H9 (cell line): ENCODE measurements around the gene FRG2C. TPM values are rescaled to one million over a fixed set of nuclear protein-coding genes. Genes with fewer than 3 reads are reported as not detected.
"Not testable (repeated sequence)": the region's sequence is repeated elsewhere in the genome, so short reads cannot be mapped to it uniquely, and the experiment has no call there.

ENCODE experiments used
- DNase-seq: peaks from one replicate; pipeline ENCODE4 v3.0.0-alpha.2; 2017
- H2AFZ ChIP-seq: one replicate; pipeline ENCODE4 v1.6.1; 2013; ENCODE audit warnings: mild to moderate bottlenecking, low read length, control low read depth, moderate library complexity
- H2AK5ac ChIP-seq: 2 replicates; pipeline ENCODE4 v1.6.1; 2013; ENCODE audit warnings: low read length, control low read depth, mixed read lengths; ENCODE audit not compliant: insufficient read length
- H2BK120ac ChIP-seq: one replicate; pipeline ENCODE4 v1.6.1; 2013; ENCODE audit warnings: low read depth, mild to moderate bottlenecking, low read length, control low read depth, inconsistent platforms; ENCODE audit not compliant: poor library complexity, severe bottlenecking
- H2BK12ac ChIP-seq: 2 replicates; pipeline ENCODE4 v1.6.1; 2013; ENCODE audit warnings: low read length, control low read depth, mixed read lengths, low read depth; ENCODE audit not compliant: insufficient read length
- H2BK15ac ChIP-seq: 2 replicates; pipeline ENCODE4 v1.6.1; 2013; ENCODE audit warnings: low read depth, low read length, control low read depth
- H2BK20ac ChIP-seq: one replicate; pipeline ENCODE4 v1.6.1; 2013; ENCODE audit warnings: low read depth, mild to moderate bottlenecking, low read length, control low read depth, inconsistent platforms; ENCODE audit not compliant: poor library complexity, severe bottlenecking
- H2BK5ac ChIP-seq: 2 replicates; pipeline ENCODE4 v1.6.1; 2013; ENCODE audit warnings: low read length, control low read depth, mixed read lengths; ENCODE audit not compliant: insufficient read length
- H3K14ac ChIP-seq: 2 replicates; pipeline ENCODE4 v1.6.1; 2013; ENCODE audit warnings: low read length, control low read depth; ENCODE audit not compliant: insufficient read depth
- H3K18ac ChIP-seq: 2 replicates; pipeline ENCODE4 v1.6.1; 2013; ENCODE audit warnings: low read depth, mild to moderate bottlenecking, mixed read lengths, low read length, control low read depth; ENCODE audit not compliant: insufficient read length
- H3K23ac ChIP-seq: 2 replicates; pipeline ENCODE4 v1.6.1; 2013; ENCODE audit warnings: low read length, control low read depth, mixed read lengths, low read depth; ENCODE audit not compliant: insufficient read length
- H3K23me2 ChIP-seq: 2 replicates; pipeline ENCODE4 v1.6.1; 2013; ENCODE audit warnings: low read depth, mild to moderate bottlenecking, mixed read lengths, low read length, control low read depth; ENCODE audit not compliant: insufficient read length, poor library complexity, severe bottlenecking
- H3K27ac ChIP-seq: 2 replicates; pipeline ENCODE4 v1.5.1; 2013; ENCODE audit warnings: low read length, control low read depth, mixed read lengths, low read depth; ENCODE audit not compliant: insufficient read length
- H3K27me3 ChIP-seq: 2 replicates; pipeline ENCODE4 v1.6.1; 2013; ENCODE audit warnings: low read length, control low read depth, inconsistent platforms; ENCODE audit not compliant: insufficient read depth
- H3K4ac ChIP-seq: 2 replicates; pipeline ENCODE4 v1.6.1; 2013; ENCODE audit warnings: low read depth, mild to moderate bottlenecking, control low read depth, inconsistent platforms, low read length, moderate library complexity
- H3K4me1 ChIP-seq: 2 replicates; pipeline ENCODE4 v1.6.1; 2013; ENCODE audit warnings: low read length, control low read depth, inconsistent platforms; ENCODE audit not compliant: insufficient read depth
- H3K4me2 ChIP-seq: 2 replicates; pipeline ENCODE4 v1.6.1; 2013; ENCODE audit warnings: low read length, control low read depth, mixed read lengths; ENCODE audit not compliant: insufficient read length, insufficient read depth
- H3K56ac ChIP-seq: 2 replicates; pipeline ENCODE4 v1.6.1; 2013; ENCODE audit warnings: low read depth, mild to moderate bottlenecking, mixed read lengths, low read length, control low read depth; ENCODE audit not compliant: insufficient read length
- H3K79me1 ChIP-seq: 2 replicates; pipeline ENCODE4 v1.6.1; 2013; ENCODE audit warnings: low read depth, mild to moderate bottlenecking, moderate library complexity, low read length, control low read depth, inconsistent platforms; ENCODE audit not compliant: insufficient read depth, poor library complexity, severe bottlenecking
- H3K79me2 ChIP-seq: 2 replicates; pipeline ENCODE4 v1.6.1; 2013; ENCODE audit warnings: low read length, control low read depth, inconsistent platforms; ENCODE audit not compliant: insufficient read depth
- H3K9ac ChIP-seq: 2 replicates; pipeline ENCODE4 v1.6.1; 2013; ENCODE audit warnings: low read length, control low read depth, mixed read lengths; ENCODE audit not compliant: insufficient read length; ENCODE audit errors: extremely low read depth
- H3K9me3 ChIP-seq: one replicate; pipeline ENCODE4 v1.6.1; 2013; ENCODE audit warnings: low read depth, low read length, inconsistent platforms; ENCODE audit not compliant: control insufficient read depth
- H3T11ph ChIP-seq: one replicate; pipeline ENCODE4 v1.6.1; 2013; ENCODE audit warnings: mild to moderate bottlenecking, low read length, control low read depth, inconsistent platforms
- H4K20me1 ChIP-seq: one replicate; pipeline ENCODE4 v1.6.1; 2013; ENCODE audit not compliant: control insufficient read depth, insufficient read length, insufficient read depth
- H4K5ac ChIP-seq: 2 replicates; pipeline ENCODE4 v1.6.1; 2013; ENCODE audit warnings: low read depth, mild to moderate bottlenecking, mixed read lengths, low read length, control low read depth; ENCODE audit not compliant: insufficient read length
- H4K8ac ChIP-seq: replicated peaks from 2 replicates; pipeline ENCODE4 v1.6.1; 2013; ENCODE audit warnings: low read length, control low read depth, mixed read lengths, low read depth; ENCODE audit not compliant: insufficient read length
- H4K91ac ChIP-seq: 2 replicates; pipeline ENCODE4 v1.6.1; 2013; ENCODE audit warnings: low read depth, mild to moderate bottlenecking, moderate library complexity, mixed read lengths, low read length, control low read depth; ENCODE audit not compliant: insufficient read length
- H3K27ac Mint-ChIP-seq, 3 experiments: 2 replicates in 2 of 3; 3 replicates in 1 of 3; pipeline ENCODE4 v1.8.0; 2020 to 2021; ENCODE audit warnings: mixed read lengths in 3 of 3, mild to moderate bottlenecking in 1 of 3, moderate library complexity in 1 of 3
- H3K27me3 Mint-ChIP-seq: 2 replicates; pipeline ENCODE4 v1.8.0; 2021; ENCODE audit warnings: low read depth, mild to moderate bottlenecking, moderate library complexity, mixed read lengths
- H3K36me3 Mint-ChIP-seq, 3 experiments: 2 replicates in 2 of 3; 3 replicates in 1 of 3; pipeline ENCODE4 v1.8.0; 2020 to 2021; ENCODE audit warnings: low read depth in 3 of 3, mixed read lengths in 3 of 3; ENCODE audit not compliant: insufficient read depth in 1 of 3
- H3K4me1 Mint-ChIP-seq, 2 experiments: 2 replicates each; pipeline ENCODE4 v1.8.0; 2020; ENCODE audit warnings: mixed read lengths in 2 of 2
- H3K4me3 Mint-ChIP-seq, 2 experiments: 2 replicates in 1 of 2; 3 replicates in 1 of 2; pipeline ENCODE4 v1.8.0; 2020 to 2021; ENCODE audit warnings: mild to moderate bottlenecking in 2 of 2, mixed read lengths in 2 of 2, moderate library complexity in 1 of 2
- H3K9me3 Mint-ChIP-seq, 2 experiments: 2 replicates in 1 of 2; 3 replicates in 1 of 2; pipeline ENCODE4 v1.8.0; 2020; ENCODE audit warnings: mild to moderate bottlenecking in 2 of 2, mixed read lengths in 2 of 2, moderate library complexity in 1 of 2
- CTCF ChIP-seq: fragments of 200-600 bp; sonication (generic); conservative IDR thresholded peaks from 3 replicates; pipeline ENCODE4 v1.8.0; 2021; ENCODE audit warnings: antibody characterized with exemption, mild to moderate bottlenecking
- WGBS: extraction: QIAGEN DNeasy Blood & Tissue Kit; methylation state at CpG from one replicate; pipeline ENCODE4 v1.1.7; 2013; ENCODE audit warnings: missing lambda C conversion rate, low lambda C conversion rate, mixed read lengths; ENCODE audit not compliant: insufficient read length; ENCODE audit errors: extremely low coverage; 5-methylcytosine and 5-hydroxymethylcytosine counted together
- total RNA-seq: library from RNA; stranded (reverse); gene quantifications from 2 replicates; pipeline ENCODE4 v1.2.1, GENCODE V29; 2021

FRG2C gene
- total RNA-seq, 1 experiment from 2014 or later: not detected

- H4K5ac ChIP-seq, H3K4ac ChIP-seq, H3K23me2 ChIP-seq, H3K56ac ChIP-seq, H3K4me1 ChIP-seq, H2BK5ac ChIP-seq, H3K79me2 ChIP-seq, H4K91ac ChIP-seq, H3K9me3 Mint-ChIP-seq, H2AK5ac ChIP-seq, H2BK15ac ChIP-seq, H3K9ac ChIP-seq, H3K4me1 Mint-ChIP-seq, H2BK120ac ChIP-seq, H3K9me3 ChIP-seq, H3K23ac ChIP-seq, H3K27ac ChIP-seq, H3T11ph ChIP-seq, H3K79me1 ChIP-seq, H3K27me3 ChIP-seq, H2BK20ac ChIP-seq, H3K18ac ChIP-seq, H2AFZ ChIP-seq, H2BK12ac ChIP-seq, H4K8ac ChIP-seq, H3K27ac Mint-ChIP-seq, H3K14ac ChIP-seq, H4K20me1 ChIP-seq, H3K36me3 Mint-ChIP-seq: not testable (repeated sequence)
- Mint-ChIP-seq H3K4me3 (peak overlapping the region; percentile 63 to 82), H3K27me3 (peaks cover 38% of the 10 kb centered on the region)
- H3K4me2 ChIP-seq: peak overlapping the region; percentile 43
- peak; percentile 40; the same call in 2 of the 3 replicates for TF ChIP-seq CTCF
- DNase-seq: peak; percentile 62
- WGBS: no CpG with 5 or more reads among the region's 52 CpGs
Measured at GRCh38 chr3:75619481-75620031, 44.6 kb upstream of the FRG2C start.
